Activated naive CD4-positive, alpha-beta T cell treated with anti-CD3 and anti-CD28 coated beads for 36 hours (primary cell): Measurements from ENCODE around the gene CTSO. TPM values are rescaled to one million over a fixed set of nuclear protein-coding genes. Genes with fewer than 3 reads are reported as not detected.
"Not testable (repeated sequence)": the region's sequence is repeated elsewhere in the genome, so short reads cannot be mapped to it uniquely, and the experiment has no call there.

Source experiments
- CTCF ChIA-PET: fragments of 350-600 bp; sonication (Branson Sonifier 250); formaldehyde crosslinking; loops from one replicate; lab custom pipeline; 2021; ENCODE audit warnings: antibody characterized with exemption; lab: Charles Lee
- DNase-seq: peaks from one replicate; pipeline ENCODE4 v3.0.0-alpha.2; 2020
- H3K27ac Mint-ChIP-seq: one replicate; pipeline ENCODE4 v1.8.0; 2021; ENCODE audit warnings: mild to moderate bottlenecking, mixed read lengths
- H3K27me3 Mint-ChIP-seq: one replicate; pipeline ENCODE4 v1.8.0; 2021; ENCODE audit warnings: low read depth, mixed read lengths
- H3K36me3 Mint-ChIP-seq: one replicate; pipeline ENCODE4 v1.8.0; 2021; ENCODE audit warnings: low read depth, mixed read lengths
- H3K4me1 Mint-ChIP-seq: one replicate; pipeline ENCODE4 v1.8.0; 2021; ENCODE audit warnings: low read depth, mixed read lengths
- H3K4me3 Mint-ChIP-seq: one replicate; pipeline ENCODE4 v1.8.0; 2021; ENCODE audit warnings: mild to moderate bottlenecking, moderate library complexity, mixed read lengths
- H3K9me3 Mint-ChIP-seq: one replicate; pipeline ENCODE4 v1.8.0; 2021; ENCODE audit warnings: mixed read lengths
- intact Hi-C: fragments of 100-400 bp; cut with micrococcal nuclease; formaldehyde crosslinking; loops from one replicate; pipeline ENCODE4 v1.15.1; 2023
- total RNA-seq, 2 experiments: library from RNA; stranded (reverse); gene quantifications; one replicate each; pipeline ENCODE4 v1.2.3, GENCODE V29; 2021

CTSO gene
- total RNA-seq, 2 experiments from 2014 or later, result 2.1 to 2.6 TPM

DNA sequence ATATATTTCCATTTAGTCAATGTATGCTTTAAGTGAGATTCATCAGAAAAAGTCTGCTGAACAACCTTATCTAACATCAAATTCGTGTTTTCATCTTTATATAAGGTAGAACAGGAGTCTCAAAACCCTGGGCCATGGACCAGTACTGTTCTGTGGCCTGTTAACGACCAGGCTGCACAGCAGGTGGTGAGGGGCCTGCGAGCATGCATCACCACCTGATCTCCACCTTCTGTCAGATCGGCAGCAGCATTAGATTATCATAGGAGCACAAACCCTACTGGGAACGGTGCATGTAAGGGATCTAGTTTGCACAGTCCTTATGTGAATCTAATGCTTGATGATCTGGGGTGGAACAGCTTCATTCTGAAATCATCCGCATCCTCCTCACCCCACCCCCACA is 3.2 kb downstream of the CTSO start:
- DNase-seq, result no peak
- Mint-ChIP-seq H3K36me3 (no peaks in the 10 kb centered on the region), H3K27ac (no peak overlapping the region), H3K9me3 (no peaks in the 10 kb centered on the region), H3K4me3 (no peak overlapping the region), H3K27me3 (no peaks in the 10 kb centered on the region), H3K4me1 (peaks cover 20% of the 10 kb centered on the region)
- CTCF ChIA-PET, result interaction anchor here (0.6 to 0.9 kb wide), 2 partner anchors 141 to 206 kb away, joined by 3 to 4 read pairs; no protein-coding TSS in a partner anchor
- intact Hi-C loops, result loop anchor here (5.0 kb wide), 3 partner anchors 193 to 1143 kb away; partner anchors contain the start of genes GUCY1B1 and PDGFC

DNA sequence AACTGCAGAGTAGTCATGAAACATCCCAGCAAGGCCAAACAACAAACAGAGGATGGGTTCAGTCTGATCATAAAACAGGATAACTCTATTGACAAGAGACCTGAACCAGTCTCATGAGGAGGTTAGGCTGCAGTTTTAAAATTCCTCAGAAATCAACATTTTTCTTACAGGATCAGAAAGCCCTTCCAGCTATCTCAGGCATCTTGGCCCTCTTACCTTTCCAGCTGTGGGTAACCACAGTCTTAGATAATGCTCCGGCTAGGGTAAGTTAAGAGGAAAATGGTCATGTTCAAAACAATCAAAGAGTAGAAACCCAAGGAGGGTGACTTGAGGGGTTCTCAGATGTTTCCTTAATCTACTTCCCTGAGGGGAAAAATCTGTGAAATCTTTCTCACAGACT is 5.1 kb downstream of the CTSO start:
- no peaks in the 10 kb centered on the region for H3K36me3 Mint-ChIP-seq

DNA sequence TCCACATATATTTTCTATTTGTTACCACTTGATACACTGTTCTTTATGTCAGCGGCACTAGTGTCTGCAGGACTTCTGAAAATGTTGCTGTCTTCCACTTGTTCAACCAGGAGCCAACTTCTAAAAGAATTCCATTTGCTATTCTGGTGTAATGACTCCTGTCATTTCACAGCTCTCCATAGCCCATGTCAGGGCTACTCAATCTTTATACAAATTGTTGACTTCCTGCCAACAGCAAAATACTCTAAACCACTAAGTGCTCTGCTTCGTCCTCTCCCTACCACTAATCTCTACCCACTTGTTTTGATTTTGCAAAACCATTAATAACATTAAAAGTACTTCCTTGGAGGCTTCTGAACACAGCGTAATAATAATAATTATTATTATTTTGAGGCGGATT is 7.2 kb downstream of the CTSO start:
- intact Hi-C loops, result no loop called here
- Mint-ChIP-seq H3K27me3 (no peaks in the 10 kb centered on the region), H3K4me1 (peaks cover 5% of the 10 kb centered on the region), H3K27ac (no peak overlapping the region), H3K36me3 (no peaks in the 10 kb centered on the region), H3K4me3 (no peak overlapping the region), H3K9me3 (no peaks in the 10 kb centered on the region)
- DNase-seq, result no peak
- CTCF ChIA-PET, result no interaction called here

More for the DNA sequence above, 5.1 kb downstream of the CTSO start:
- no peak for DNase-seq
- peaks cover 16% of the 10 kb centered on the region for H3K4me1 Mint-ChIP-seq
- CTCF ChIA-PET, result interaction anchor here (0.7 kb wide), 1 partner anchor 14 kb away, joined by 3 read pairs; no protein-coding TSS in a partner anchor
- no peak overlapping the region for H3K27ac Mint-ChIP-seq
- H3K27me3 Mint-ChIP-seq, result no peaks in the 10 kb centered on the region
- intact Hi-C loops, result no loop called here
- no peak overlapping the region for H3K4me3 Mint-ChIP-seq
- no peaks in the 10 kb centered on the region for H3K9me3 Mint-ChIP-seq

DNA sequence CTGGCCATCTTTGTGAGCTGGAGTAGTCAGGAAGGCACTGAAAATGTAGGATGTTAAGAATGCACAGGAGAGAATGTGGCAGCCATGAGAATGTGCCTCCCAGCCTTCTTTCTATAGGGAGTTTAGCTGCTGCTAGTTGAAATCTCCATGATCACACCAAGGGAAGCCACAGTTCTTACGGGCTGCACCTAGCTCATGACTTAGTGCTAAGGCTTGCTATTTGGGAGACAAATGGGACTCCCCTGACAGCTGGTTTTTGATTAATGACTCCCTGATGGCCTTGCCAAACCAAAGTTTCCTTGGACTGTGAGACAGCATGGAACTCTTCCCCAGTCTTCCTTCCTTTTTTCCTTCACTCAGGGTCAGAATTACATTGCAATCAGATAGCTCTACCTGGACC is 9.2 kb downstream of the CTSO start:
- CTCF ChIA-PET, result interaction anchor here (0.6 to 2.5 kb wide), 2 partner anchors 9 to 501 kb away, joined by 3 to 20 read pairs; partner anchors contain the start of gene CTSO
- Mint-ChIP-seq H3K4me3 (no peak overlapping the region), H3K27ac (no peak overlapping the region), H3K36me3 (no peaks in the 10 kb centered on the region), H3K9me3 (no peaks in the 10 kb centered on the region), H3K27me3 (no peaks in the 10 kb centered on the region), H3K4me1 (peaks cover 4% of the 10 kb centered on the region)
- intact Hi-C loops, result no loop called here
- no peak for DNase-seq

DNA sequence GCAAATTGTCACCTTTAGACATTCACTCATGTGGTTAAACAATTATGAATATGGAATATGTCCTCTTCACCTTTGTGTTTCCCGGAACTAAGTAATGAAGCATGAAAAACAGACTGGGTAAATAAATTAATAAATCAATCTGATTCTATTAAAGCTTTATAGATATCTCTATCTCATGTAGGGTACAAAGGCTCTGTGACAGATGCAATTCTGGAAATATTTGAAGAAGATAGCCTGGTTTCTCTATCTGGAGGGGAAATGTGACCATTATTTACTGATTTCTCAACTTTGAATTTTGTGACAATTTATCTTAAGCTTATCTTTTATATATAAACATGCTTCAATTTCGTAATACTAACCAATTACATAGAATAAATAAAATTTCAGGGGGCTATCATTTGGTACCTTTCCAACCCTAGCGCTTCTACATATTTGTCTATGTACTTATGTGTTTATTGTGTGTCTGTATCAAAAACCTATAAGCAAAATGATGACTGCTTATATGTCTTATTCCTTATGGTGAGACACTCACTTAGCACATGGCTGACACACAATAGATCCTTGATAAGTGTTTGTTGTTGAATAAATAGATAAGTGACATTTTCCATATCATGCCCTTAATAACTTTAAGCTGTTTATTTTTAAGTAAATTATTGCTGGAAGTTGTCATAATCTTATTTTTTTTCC is 9.9 kb downstream of the CTSO start:
- peaks cover 4% of the 10 kb centered on the region for H3K4me1 Mint-ChIP-seq
- intact Hi-C loops, result no loop called here
- CTCF ChIA-PET, result interaction anchor here (2.5 kb wide), 1 partner anchor 9 kb away, joined by 20 read pairs; the partner anchor contains the start of gene CTSO
- no peaks in the 10 kb centered on the region for H3K9me3 Mint-ChIP-seq
- no peak overlapping the region for H3K4me3 Mint-ChIP-seq
- no peak for DNase-seq
- no peak overlapping the region for H3K27ac Mint-ChIP-seq
- H3K36me3 Mint-ChIP-seq, result no peaks in the 10 kb centered on the region
- no peaks in the 10 kb centered on the region for H3K27me3 Mint-ChIP-seq

DNA sequence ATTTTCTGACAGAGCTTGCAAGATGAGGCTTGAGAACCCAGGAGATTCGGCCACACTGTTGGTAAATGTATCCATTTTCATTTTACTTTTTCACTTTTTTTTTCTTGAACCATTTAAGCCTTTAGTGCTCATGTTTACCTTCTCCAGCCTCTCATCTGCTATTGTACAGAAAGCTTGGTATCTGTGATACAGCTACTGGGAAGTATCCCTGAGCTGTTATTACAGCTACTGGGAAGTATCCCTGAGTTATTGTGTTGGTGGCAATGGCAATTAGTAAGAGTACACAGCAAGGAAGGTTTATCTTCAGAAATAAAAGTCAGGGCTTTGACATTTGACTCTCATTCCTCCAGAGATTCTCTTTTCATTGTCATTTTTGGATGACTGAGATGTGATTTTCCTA is 11.8 kb downstream of the CTSO start:
- Mint-ChIP-seq H3K27ac (no peak overlapping the region), H3K27me3 (no peaks in the 10 kb centered on the region), H3K4me1 (no peaks in the 10 kb centered on the region), H3K36me3 (peaks cover 6% of the 10 kb centered on the region), H3K9me3 (no peaks in the 10 kb centered on the region), H3K4me3 (no peak overlapping the region)
- CTCF ChIA-PET, result no interaction called here
- DNase-seq, result no peak
- intact Hi-C loops, result no loop called here

DNA sequence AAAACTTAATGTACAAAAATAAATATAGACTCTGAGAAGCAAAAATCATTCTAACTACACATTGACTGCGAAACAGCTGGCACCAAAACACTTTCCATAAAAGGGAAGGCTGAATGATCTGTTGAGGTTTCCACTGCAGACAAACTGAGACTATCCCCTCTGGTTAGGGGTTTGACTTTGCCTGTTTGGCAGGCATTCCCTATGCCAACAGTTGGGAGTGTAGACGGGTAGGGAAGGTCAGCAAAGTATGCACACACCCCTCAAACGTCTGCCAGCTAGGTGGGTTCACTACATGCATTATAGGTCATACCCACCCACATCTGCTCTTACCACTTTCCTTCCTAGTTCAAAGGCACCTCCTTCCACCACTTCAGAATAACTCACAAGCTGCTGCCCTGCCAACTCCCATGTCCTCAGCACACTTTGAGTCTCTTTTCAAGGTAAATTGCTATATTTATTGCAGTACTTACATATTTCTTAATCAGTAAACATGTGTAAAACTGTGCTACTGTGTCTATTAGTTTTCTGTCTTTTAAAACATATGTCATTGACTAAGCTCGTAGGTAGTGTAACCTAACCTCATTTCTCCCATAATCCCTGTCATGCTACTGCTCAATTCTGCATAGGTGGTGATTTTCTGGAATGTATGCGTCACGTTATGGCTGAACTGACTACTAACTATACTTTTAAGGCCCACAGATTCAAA is 12.4 kb downstream of the CTSO start:
- no peak overlapping the region for H3K27ac Mint-ChIP-seq
- CTCF ChIA-PET, result interaction anchor here (1.2 kb wide), 1 partner anchor 11 kb away, joined by 4 read pairs; no protein-coding TSS in a partner anchor
- H3K4me1 Mint-ChIP-seq, result no peaks in the 10 kb centered on the region
- no peaks in the 10 kb centered on the region for H3K9me3 Mint-ChIP-seq
- H3K4me3 Mint-ChIP-seq, result no peak overlapping the region
- peaks cover 10% of the 10 kb centered on the region for H3K36me3 Mint-ChIP-seq
- no peak for DNase-seq
- intact Hi-C loops, result no loop called here
- no peaks in the 10 kb centered on the region for H3K27me3 Mint-ChIP-seq

DNA sequence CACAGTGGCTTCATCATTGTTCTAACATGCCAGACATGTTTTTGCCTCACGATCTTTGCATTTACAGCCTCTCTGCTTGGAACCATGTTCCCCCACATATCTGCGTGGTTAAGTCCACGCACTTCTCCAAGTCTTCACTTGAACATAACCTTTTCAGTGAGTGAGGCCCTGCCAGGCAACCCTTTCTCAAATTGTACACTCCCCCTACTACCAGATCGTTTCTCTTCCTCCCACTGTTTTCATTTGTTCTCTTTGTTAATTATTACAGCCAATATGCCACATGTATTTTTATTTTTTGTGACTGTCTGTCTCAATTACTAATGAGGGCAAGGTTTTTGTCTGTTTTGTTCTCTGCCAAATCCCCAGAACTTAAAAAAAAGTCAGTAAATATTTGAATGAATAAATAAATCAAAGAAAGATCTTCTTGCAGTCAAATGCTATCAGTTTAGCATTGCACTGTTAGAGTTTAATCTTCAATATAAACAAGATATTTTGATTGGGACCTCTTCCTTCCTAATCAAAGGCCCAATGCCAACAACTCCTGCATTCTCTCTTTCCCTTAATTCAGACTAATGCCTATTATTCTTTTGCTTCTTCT is 18.2 kb downstream of the CTSO start:
- Mint-ChIP-seq H3K36me3 (peaks cover 29% of the 10 kb centered on the region), H3K9me3 (peaks cover 4% of the 10 kb centered on the region), H3K27ac (no peak overlapping the region), H3K4me1 (no peaks in the 10 kb centered on the region), H3K4me3 (no peak overlapping the region), H3K27me3 (no peaks in the 10 kb centered on the region)
- CTCF ChIA-PET, result no interaction called here
- intact Hi-C loops, result no loop called here
- DNase-seq, result no peak

DNA sequence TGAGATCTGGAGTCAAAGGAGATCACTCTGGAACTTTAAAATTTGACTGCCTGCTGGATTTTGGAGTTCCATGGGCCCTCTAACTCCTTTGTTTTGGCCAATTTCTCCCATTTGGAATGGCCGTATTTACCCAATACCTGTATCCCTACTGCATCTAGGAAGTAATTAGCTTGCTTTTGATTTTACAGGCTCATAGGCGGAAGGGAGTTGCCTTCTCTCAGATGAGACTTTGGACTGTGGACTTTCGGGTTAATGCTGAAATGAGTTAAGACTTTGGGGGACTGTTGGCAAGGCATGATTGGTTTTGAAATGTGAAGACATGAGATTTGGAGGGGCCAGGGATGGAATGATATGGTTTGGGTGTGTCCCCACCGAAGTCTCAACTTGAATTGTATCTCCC is 19.0 kb downstream of the CTSO start:
- H3K27me3 Mint-ChIP-seq, H3K4me1 Mint-ChIP-seq, intact Hi-C loops, H3K27ac Mint-ChIP-seq, H3K4me3 Mint-ChIP-seq, H3K9me3 Mint-ChIP-seq, DNase-seq: not testable (repeated sequence)
- CTCF ChIA-PET, result interaction anchor here (0.6 kb wide), 2 partner anchors 14 to 19 kb away, joined by 3 to 6 read pairs; no protein-coding TSS in a partner anchor
- peaks cover 37% of the 10 kb centered on the region for H3K36me3 Mint-ChIP-seq

DNA sequence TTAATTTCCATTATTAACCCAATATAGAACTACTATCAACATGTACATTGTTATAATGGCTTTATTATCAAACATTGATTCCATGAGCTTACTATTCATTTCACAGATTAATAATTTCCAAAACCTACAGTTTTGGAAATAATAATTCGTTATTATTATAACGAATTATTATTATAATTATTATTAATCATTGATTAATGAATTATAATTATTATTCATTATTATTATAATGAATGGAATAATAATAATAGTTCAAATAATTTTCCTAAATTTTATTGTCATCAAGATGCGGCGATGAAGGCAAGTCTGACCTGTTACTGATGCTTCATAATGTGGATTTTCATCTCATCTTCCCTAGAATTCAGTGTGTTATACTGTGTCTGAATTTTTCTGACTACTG is 22.0 kb downstream of the CTSO start:
- Mint-ChIP-seq H3K4me1 (no peaks in the 10 kb centered on the region), H3K27me3 (no peaks in the 10 kb centered on the region), H3K4me3 (no peak overlapping the region), H3K27ac (no peak overlapping the region), H3K9me3 (peaks cover 4% of the 10 kb centered on the region), H3K36me3 (peaks cover 44% of the 10 kb centered on the region)
- CTCF ChIA-PET, result no interaction called here
- no peak for DNase-seq
- intact Hi-C loops, result no loop called here

DNA sequence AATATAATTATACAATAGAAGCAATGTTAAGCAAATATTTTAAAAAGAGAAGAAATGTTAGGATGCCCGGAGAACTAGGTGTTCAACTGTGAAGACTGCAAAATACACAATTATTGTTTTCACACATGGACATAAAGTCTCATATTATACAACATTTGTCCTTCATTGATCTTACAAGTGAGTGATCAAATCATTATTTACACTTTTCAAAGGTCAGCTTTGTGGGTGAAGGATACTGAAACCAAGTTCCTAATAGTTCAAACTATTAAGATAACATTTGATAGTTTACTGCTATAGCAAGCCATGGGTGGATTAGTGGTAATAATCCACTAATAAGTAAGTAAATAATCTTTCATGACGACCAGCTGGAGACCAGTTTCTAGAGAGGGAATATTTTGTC is 23.3 kb downstream of the CTSO start:
- DNase-seq, result no peak
- CTCF ChIA-PET, result no interaction called here
- no peaks in the 10 kb centered on the region for H3K4me1 Mint-ChIP-seq
- no peak overlapping the region for H3K4me3 Mint-ChIP-seq
- H3K27ac Mint-ChIP-seq, result no peak overlapping the region
- H3K36me3 Mint-ChIP-seq, result peaks cover 46% of the 10 kb centered on the region
- intact Hi-C loops, result no loop called here
- peaks cover 4% of the 10 kb centered on the region for H3K9me3 Mint-ChIP-seq
- no peaks in the 10 kb centered on the region for H3K27me3 Mint-ChIP-seq

DNA sequence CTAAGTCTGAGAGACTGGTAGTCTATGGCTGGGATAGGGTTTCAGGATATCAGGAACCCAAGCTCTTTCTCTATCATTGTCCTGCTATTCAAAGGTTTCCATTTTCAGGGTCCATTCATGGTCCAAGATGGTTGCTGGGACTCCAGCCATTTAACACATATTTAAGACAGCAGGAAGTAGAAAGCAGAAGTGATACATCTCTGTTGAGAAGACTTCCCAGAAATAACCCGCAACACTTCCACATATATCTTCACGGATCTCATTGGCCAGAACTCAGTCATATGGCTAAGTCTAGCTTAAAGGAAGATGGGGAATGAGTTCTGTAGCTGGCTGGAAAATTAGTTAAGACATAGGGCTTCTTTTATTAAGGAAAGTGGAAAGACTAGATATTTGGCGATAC is 23.8 kb downstream of the CTSO start:
- Mint-ChIP-seq H3K4me3 (no peak overlapping the region), H3K9me3 (peaks cover 4% of the 10 kb centered on the region), H3K36me3 (peaks cover 43% of the 10 kb centered on the region), H3K4me1 (no peaks in the 10 kb centered on the region), H3K27ac (no peak overlapping the region), H3K27me3 (no peaks in the 10 kb centered on the region)
- CTCF ChIA-PET, result no interaction called here
- intact Hi-C loops, result no loop called here
- DNase-seq, result no peak
